Dermis blood vessel endothelial cell (primary cell): ENCODE results near the gene ZSCAN30. TPM values are rescaled to one million over a fixed set of nuclear protein-coding genes. Genes with fewer than 3 reads are reported as not detected.
"Not testable (repeated sequence)": the region's sequence is repeated elsewhere in the genome, so short reads cannot be mapped to it uniquely, and the experiment has no call there.

Experiments used
- DNase-seq: peaks from one replicate; pipeline ENCODE4 v3.0.0; 2010
- total RNA-seq: library from RNA; depleted of rRNA; stranded (reverse); fragments of >200 nt; gene quantifications from 2 replicates; pipeline ENCODE4 v1.2.3, GENCODE V29; 2014

The ZSCAN30 gene
- total RNA-seq, 1 donor from 2014 or later: 16.8 TPM

GRCh38 chr18:35227254-35227653 lies 62.8 kb downstream of the ZSCAN30 start:
- DNase-seq: no peak

DNA sequence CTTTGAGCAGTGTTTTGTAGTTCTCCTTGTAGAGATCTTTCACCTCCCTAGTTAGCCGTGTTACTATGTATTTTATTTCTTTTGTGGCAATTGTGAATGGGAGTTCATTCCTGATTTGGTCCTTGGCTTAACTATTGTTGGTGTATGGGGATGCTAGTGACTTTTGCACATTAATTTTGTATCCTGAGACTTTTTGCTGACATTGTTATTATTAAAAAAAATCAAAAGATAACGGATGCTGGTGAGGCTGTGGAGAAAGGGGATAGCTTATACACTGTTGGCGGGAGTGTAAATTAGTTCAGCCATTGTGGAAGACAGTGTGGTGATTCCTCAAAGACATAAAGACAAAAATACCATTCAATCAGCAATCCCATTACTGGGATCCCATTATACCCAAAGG lies 66.2 kb downstream of the ZSCAN30 start:
- DNase-seq: no peak

GRCh38 chr18:35220424-35220823 lies 69.6 kb downstream of the ZSCAN30 start:
- DNase-seq: no peak

DNA sequence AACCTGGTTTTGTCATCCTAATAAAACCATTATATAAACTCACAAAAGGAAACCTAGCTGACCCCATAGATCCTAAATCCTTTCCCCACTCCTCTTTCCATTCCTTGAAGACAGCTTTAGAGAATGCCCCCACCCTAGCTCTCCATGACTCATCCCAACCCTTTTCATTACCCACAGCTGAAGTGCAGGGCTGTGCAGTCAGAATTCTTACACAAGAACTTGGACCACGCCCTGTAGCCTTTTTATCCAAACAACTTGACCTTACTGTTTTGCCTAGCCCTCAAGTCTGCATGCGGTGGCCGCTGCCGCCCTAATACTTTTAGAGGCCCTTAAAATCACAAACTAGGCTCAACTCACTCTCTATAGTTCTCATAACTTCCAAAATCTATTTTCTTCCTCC lies 70.7 kb downstream of the ZSCAN30 start:
- DNase-seq: not testable (repeated sequence)

DNA sequence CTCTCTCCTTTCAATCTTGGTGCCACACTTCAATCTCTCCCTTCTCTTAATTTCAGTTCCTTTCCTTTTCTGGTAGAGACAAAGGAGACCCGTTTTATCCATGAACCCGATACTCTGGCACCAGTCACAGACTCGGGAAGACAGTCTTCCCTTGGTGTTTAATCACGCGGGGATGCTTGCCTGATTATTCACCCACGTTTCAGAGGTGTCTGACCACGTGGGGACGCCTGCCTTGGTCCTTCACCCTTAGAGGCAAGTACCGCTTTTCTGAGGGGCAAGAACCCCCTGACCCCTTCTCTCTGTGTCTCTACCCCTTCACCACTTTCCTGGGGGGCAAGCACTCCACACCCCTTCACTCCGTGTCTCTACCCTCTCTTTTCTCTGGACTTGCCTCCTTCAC lies 73.4 kb downstream of the ZSCAN30 start:
- DNase-seq: not testable (repeated sequence)

DNA sequence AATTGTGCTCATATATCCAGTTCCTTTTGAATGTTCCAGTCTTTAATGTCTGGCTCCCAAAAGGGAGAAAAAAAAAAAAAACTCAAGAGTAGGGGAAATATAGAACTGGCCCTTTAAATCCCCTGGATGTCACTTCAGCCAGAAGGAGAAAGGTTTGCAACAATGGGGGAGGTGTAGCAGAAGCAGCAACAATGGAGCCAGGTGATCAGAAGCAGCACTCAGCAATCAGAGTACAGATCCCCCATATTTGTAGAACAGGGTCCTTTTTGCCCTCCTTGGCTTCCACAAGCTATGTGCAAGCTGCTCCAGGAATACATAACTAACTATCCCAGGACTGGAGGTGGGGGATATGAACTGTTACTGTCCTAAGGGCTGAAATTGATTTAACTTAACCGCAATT lies 75.0 kb downstream of the ZSCAN30 start:
- DNase-seq: no peak

DNA sequence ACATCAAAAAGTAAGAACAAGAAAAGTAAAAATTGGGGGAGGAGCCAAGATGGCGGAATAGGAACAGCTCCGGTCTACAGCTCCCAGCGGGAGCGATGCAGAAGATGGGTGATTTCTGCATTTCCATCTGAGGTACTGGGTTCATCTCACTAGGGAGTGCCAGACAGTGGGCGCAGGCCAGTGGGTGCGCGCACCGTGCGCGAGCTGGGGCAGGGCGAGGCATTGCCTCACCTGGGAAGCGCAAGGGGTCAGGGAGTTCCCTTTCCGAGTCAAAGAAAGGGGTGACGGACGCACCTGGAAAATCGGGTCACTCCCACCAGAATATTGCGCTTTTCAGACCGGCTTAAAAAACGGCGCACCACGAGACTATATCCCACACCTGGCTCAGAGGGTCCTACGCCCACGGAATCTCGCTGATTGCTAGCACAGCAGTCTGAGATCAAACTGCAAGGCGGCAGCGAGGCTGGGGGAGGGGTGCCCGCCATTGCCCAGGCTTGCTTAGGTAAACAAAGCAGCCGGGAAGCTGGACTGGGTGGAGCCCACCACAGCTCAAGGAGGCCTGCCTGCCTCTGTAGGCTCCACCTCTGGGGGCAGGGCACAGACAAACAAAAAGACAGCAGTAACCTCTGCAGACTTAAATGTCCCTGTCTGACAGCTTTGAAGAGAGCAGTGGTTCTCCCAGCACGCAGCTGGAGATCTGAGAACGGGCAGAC lies 84.1 kb downstream of the ZSCAN30 start:
- not testable (repeated sequence) for DNase-seq

- no peak for DNase-seq
These were observed 84.8 kb downstream of the ZSCAN30 start for GRCh38 chr18:35205199-35205712.

DNA sequence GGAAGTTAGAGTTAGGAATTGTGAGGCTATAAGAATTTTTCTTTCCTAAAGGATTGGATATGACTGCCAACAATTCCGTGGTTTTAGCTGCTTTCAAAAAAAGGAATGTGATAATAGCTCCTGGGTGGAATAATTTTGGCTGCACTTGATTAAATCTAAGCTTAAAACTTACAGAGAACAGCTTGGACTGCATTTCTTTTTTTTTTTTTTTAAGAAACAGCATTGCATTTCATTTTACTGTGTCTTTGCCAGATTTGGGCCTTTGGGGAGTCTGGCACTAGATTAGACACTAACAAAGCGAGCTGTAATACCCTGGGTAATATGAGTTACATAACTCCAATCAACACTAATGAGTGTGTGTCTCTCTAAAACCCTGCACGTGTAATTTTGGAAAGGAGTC lies 87.0 kb downstream of the ZSCAN30 start:
- peak; percentile 14 for DNase-seq

DNA sequence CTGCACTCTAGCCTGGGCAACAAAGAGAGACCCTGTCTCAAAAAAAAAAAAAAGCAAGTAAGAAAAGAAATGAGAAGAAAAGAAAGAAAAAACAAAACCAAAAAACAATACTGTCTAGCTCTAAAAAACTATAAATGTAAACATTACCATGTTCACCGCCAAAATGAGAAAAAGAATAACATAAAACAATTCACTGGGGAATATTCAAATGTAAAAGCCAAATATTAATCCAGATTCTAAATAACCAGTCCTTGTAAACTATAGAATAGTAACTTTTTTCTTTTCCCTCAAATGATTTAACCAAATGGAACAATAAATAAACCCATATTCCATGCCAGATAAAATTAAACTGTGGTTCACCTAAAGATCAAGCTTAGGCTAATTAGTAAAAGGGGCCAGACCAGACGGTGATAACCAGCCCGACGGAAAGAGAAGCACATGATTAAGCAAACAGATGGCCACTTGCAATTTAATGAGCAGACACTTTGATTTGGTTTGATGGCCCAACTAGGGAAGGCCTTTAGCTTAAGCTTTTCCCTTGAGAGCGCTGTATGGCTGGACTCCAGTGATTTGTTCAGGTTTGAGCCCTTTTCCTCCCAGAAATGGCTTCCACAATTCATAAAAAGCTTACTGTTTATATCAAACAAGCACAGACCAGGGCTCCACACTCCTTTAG lies 88.6 kb downstream of the ZSCAN30 start:
- DNase-seq: no peak

Other genes starting within 250 kb of the ZSCAN30 start
- gene MAPRE2, start 248.8 kb downstream of the ZSCAN30 start, total RNA-seq: 29.8 and 35.8 TPM in 2 replicates
- gene ZNF397, start 49.2 kb downstream of the ZSCAN30 start, total RNA-seq: 9.9 and 10.1 TPM in 2 replicates
- 37.9 and 50.7 TPM in 2 replicates for gene ZNF24, start 54.2 kb upstream of the ZSCAN30 start, total RNA-seq
- gene ZNF396, start 87.1 kb upstream of the ZSCAN30 start, total RNA-seq: 0.51 and 0.79 TPM in 2 replicates
- gene INO80C, start 207.7 kb upstream of the ZSCAN30 start, total RNA-seq: 8.7 and 9.3 TPM in 2 replicates